Mucosa of stomach (tissue), 1 donor: ENCODE measurements around the gene ZNF491.

ENCODE experiments used
- H3K27me3 ChIP-seq: one replicate; pipeline ENCODE4 v1.7.0; 2013; ENCODE audit warnings: mild to moderate bottlenecking, low read length; ENCODE audit not compliant: control insufficient read depth, insufficient read depth
- H3K36me3 ChIP-seq: one replicate; pipeline ENCODE4 v1.7.0; 2013; ENCODE audit warnings: low read length; ENCODE audit not compliant: control insufficient read depth, insufficient read depth
- H3K4me1 ChIP-seq: one replicate; pipeline ENCODE4 v1.7.0; 2013; ENCODE audit warnings: mild to moderate bottlenecking, low read length; ENCODE audit not compliant: control insufficient read depth, insufficient read depth
- H3K4me3 ChIP-seq: one replicate; pipeline ENCODE4 v1.7.0; 2013; ENCODE audit warnings: low read length
- H3K9ac ChIP-seq: one replicate; pipeline ENCODE4 v1.7.0; 2013; ENCODE audit warnings: mild to moderate bottlenecking, low read length, moderate library complexity
- H3K9me3 ChIP-seq: one replicate; pipeline ENCODE4 v1.7.0; 2013; ENCODE audit warnings: mild to moderate bottlenecking, low read length, moderate library complexity; ENCODE audit not compliant: control insufficient read depth
- donor health status: Pancreatic carcinoma.

ZNF491 gene

DNA sequence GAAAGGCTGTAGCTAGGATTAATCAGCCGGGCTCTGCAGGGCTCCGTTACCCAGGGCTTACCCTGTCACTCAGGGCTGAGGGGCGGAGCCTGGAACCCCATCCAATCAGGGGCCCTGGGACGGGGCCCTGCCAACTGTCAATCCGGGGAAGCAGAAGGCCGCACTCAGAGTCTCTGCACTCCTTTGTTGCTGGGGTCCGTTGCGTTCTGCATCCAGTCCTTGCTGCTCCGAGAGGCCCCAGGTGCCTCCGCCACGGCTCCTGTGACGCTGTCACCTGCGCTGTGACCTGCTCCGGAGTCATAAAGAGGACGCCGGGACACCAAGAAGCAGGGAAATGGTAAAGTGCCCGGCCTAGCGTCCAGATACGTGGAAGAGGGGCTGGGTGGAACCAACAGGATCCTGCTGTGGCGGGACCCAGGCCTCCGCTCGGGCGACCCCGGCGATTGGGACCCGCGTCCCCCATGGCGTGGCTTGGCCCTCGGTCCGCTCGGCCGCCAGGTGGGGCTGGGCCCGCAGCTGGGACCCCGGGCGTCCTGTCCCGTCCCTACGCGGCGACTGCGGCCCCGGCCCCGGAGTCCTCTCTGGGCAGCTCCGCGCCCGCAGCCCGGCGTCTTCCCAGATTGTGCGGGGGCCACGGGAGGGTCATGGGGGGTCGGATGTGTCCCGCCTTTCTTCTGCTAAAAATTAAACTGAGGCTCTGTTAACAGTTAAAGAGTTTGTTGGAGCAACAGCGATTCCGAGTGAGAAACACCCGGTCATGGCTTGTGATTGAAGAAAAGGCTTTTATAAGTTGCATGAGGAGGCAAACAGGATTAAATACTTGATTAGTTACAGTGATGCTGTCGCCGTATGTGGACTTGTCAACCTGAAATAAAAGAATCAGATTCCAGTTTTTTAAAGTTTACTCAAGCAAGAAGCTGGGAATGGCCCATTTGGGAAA is at the start of gene ZNF491:
TSS of gene ZNF491 (plus strand) at position 133 of the 940 bp plus-strand sequence. CDS start 7,431 bp downstream, outside the sequence.
- Histone ChIP-seq H3K9me3 (no peaks in the 10 kb centered on the region), H3K36me3 (no peaks in the 10 kb centered on the region), H3K27me3 (no peaks in the 10 kb centered on the region), H3K9ac (peak within 1 kb of the TSS; percentile 73), H3K4me1 (peaks cover 8% of the 10 kb centered on the region), H3K4me3 (peak within 1 kb of the TSS; percentile 72)

DNA sequence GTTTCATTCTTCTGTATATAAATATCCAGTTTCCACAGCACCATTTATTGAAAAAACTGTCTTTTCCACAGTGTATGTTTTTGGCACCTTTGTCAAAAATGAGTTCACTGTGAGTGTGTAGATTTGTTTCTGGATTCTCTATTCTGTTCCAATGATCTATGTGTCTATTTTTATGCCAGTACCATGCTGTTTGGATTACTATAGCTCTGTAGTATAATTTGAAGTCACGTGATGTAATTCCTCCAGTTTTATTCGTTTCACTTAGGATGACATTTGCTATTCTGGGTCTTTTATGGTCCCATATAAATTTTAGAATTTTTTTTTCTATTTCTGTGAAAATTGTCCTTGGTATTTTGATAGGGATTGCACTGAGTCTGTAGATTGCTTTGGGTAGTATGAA is 48.6 kb upstream of the ZNF491 start:
- no peak overlapping the region for H3K4me3 ChIP-seq
- no peaks in the 10 kb centered on the region for H3K27me3 ChIP-seq
- no peaks in the 10 kb centered on the region for H3K4me1 ChIP-seq
- no peaks in the 10 kb centered on the region for H3K9me3 ChIP-seq
- no peaks in the 10 kb centered on the region for H3K36me3 ChIP-seq
- no peak overlapping the region for H3K9ac ChIP-seq

DNA sequence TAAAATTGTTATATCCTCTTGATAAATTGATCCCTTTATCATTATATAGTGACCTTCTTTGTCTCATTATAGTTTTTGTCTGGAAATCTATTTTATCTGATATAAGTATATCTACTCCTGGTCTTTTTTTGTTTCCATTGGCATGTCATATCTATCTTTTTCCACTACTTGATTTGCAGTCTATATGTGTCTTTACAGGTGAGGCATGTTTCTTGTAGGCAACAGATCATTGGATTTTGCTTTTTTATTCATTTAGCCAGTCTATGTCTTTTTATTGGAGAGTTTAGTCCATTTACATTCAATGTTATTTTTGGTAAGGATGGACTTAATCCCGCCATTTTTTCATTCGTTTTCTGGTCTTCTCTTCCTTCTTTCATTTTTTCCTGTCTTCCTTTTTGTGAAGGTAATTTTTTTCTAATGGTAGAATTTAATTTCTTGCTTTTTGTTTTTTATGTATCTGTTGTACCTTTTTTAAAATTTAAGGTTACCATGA is 46.0 kb upstream of the ZNF491 start:
- H3K4me1 ChIP-seq: no peaks in the 10 kb centered on the region
- H3K9ac ChIP-seq: no peak overlapping the region
- no peaks in the 10 kb centered on the region for H3K9me3 ChIP-seq
- no peaks in the 10 kb centered on the region for H3K36me3 ChIP-seq
- no peak overlapping the region for H3K4me3 ChIP-seq
- H3K27me3 ChIP-seq: no peaks in the 10 kb centered on the region

DNA sequence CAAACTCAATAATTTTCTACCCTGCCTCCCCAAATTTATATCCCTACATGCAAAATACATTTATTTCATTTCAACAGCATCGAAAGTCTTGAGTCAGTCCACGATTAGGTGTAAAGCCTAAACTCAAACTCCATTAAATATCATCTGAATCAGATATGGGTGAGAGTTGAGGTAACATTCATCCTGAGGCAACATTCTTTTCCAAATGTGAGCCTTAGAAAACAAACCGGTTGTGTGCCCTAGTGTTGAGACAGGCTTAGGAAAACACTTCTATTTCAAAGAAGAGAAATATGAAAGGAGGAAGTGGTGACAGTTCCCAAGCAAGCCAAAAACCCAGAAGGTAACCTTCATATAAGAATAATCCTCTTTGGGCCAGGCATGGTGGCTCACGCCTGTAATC is 43.7 kb upstream of the ZNF491 start:
- no peaks in the 10 kb centered on the region for H3K36me3 ChIP-seq
- H3K4me1 ChIP-seq: no peaks in the 10 kb centered on the region
- H3K27me3 ChIP-seq: no peaks in the 10 kb centered on the region
- no peak overlapping the region for H3K9ac ChIP-seq
- no peak overlapping the region for H3K4me3 ChIP-seq
- no peaks in the 10 kb centered on the region for H3K9me3 ChIP-seq

DNA sequence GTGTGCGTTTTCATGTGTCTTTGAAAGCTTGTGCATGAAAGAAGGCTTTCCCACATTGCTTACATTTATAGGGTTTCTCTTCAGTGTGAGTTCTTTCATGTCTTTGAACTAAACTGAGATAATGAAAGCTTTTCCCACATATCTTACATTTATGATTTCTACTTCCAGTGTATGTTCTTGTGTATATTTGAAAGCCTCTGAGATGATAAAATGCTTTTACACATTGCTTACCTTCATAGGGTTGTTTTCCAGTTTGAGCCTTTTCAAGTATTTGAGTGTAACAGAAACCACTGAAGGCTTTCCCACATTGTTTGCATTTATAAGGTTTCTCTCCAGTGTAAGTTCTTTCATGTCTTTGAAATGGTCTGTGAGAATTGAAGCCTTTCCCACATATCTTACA is 41.4 kb upstream of the ZNF491 start:
- Histone ChIP-seq H3K36me3 (no peaks in the 10 kb centered on the region), H3K4me1 (no peaks in the 10 kb centered on the region), H3K4me3 (no peak overlapping the region), H3K27me3 (no peaks in the 10 kb centered on the region), H3K9ac (no peak overlapping the region), H3K9me3 (no peaks in the 10 kb centered on the region)

DNA sequence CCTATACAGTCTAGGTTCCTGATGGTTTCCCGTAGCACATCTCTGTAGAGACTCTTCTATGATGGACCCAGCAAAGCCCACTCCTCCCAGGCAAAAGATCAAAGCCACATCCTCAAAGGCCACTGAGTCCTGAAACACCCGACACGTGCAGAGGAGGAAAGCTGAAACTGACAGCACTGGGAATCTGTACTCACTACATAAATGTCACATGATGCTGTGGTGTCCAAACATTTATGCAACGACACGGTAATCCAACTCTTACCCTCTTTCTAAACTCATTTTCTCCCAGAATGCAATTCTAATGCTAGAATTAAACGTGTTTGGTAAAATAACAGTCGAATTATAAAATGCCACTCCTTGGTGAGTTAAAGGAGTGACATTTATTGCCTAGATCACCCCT is 38.5 kb upstream of the ZNF491 start:
- Histone ChIP-seq H3K4me3 (no peak overlapping the region), H3K36me3 (no peaks in the 10 kb centered on the region), H3K4me1 (no peaks in the 10 kb centered on the region), H3K9ac (no peak overlapping the region), H3K9me3 (no peaks in the 10 kb centered on the region), H3K27me3 (no peaks in the 10 kb centered on the region)

DNA sequence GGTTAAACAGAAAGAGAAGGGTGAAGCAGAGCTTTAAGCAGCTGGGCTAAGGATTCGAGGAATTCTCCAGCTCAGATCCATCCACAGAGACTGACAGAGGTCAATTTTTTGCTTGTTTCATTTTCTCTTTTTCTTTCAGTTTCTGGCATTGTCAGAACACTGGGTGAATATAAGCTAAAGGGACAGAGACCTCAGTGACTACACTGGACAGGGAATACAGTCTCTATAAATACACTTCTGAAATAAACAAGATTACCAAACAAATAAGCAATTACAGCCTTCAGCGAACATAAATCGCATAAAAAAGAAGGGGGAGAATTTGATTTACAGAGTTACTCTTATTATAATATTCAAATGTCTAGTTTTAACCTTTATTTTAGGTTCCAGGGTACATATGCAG is 35.2 kb upstream of the ZNF491 start:
- H3K36me3 ChIP-seq: no peaks in the 10 kb centered on the region
- no peak overlapping the region for H3K9ac ChIP-seq
- no peaks in the 10 kb centered on the region for H3K27me3 ChIP-seq
- no peaks in the 10 kb centered on the region for H3K9me3 ChIP-seq
- no peak overlapping the region for H3K4me3 ChIP-seq
- peaks cover 5% of the 10 kb centered on the region for H3K4me1 ChIP-seq

DNA sequence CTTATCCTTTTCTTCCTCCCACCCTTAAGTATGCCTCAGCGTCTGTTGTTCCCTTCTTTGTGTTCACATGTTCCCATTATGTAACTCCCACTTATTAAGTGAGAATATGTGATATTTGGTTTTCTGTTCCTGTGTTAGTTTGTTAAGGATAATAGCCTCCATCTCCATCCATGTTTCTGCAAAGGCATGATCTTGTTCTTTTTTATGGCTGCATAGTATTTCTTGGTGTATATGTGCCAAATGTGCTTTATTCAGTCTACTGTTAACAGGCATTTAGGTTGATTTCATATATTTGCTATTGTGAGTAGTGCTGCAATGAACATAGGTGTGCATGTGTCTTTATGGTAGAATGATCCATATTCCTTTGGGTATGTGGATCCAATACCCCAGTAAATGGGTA is 34.7 kb upstream of the ZNF491 start:
- Histone ChIP-seq H3K4me1 (peaks cover 6% of the 10 kb centered on the region), H3K9ac (no peak overlapping the region), H3K4me3 (no peak overlapping the region), H3K9me3 (no peaks in the 10 kb centered on the region), H3K27me3 (no peaks in the 10 kb centered on the region), H3K36me3 (no peaks in the 10 kb centered on the region)

DNA sequence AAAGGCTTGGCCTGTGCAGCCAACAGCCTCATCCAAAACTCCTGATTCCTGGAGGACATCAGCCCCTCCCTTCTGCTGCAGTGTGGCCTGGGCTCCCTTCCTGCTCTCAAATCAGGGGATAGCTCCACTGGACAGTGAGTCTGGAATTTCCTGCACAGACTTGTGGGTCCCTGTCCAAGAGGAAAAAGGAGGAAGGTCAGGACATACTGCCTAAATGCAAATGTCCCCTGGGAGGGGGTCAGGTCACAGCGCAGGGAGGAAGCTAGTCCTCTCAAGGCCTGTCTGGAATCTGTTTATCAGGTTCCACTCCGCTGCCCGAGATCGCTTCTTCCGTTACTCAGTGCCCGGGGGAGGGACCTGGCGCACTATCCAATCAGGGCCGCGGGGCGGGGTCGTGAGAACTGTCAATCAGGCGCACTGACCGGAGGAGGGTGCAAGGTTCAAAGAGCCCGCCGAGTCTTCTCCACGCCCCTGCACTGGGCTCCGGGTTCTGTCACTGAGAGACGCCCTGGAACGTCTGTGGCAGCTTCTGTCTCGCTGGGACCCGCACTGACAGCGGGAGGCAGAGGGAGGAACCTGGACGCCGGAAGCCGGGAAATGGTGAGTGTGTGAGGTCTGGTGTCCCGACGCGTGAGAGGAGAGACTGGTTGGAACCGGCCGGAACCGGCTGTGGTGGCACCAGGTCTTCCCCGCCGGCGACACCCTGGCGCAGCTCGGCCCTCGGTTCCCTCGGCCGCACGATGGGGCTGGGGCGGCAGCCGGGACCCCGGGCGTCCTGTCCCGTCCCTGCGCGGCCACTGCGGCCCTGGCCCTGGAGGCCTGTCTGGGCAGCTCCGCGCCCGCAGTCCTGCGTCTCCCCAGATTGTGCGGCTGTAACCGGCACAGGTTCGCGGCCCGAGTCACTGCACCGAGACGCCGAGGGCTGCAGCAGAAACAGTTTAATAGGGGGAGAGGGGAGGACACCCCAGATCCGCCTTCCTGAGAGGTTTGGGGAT is 31.4 kb upstream of the ZNF491 start, which contains the start of gene ZNF441:
TSS of gene ZNF441 (plus strand) at position 404 of the 995 bp plus-strand sequence. CDS start at position 598, 194 bp downstream.
- H3K36me3 ChIP-seq: no peaks in the 10 kb centered on the region
- no peaks in the 10 kb centered on the region for H3K27me3 ChIP-seq
- peak within 1 kb of the TSS; percentile 93 for H3K9ac ChIP-seq
- peaks cover 9% of the 10 kb centered on the region for H3K4me1 ChIP-seq
- H3K9me3 ChIP-seq: no peaks in the 10 kb centered on the region
- peak within 1 kb of the TSS; percentile 82 for H3K4me3 ChIP-seq

DNA sequence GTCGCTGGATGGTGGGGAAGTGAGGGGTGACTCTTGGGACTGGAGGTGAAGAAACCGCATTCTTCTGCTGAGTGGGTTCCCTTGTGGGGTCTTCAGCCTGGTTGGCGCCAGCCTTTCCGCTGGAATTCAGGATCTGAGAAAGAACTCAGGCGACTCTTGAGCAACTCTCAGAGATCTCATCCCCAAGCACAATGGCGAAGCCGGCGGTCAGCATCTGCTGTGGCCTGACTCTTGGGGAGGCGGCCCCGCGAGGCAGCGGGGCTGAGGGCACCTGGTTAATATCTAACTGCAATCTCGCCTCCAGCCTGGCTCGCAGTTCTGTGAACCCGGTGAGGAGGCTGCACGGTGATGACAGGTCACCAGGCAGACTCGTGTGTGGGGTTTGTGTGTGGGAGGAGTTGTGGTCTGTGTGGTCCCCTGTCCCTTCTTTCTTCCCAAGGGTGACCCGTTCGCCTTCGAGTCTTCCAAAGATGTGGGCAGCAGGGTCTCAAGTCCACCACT is 30.6 kb upstream of the ZNF491 start:
- Histone ChIP-seq H3K9ac (peak overlapping the region; percentile 93), H3K9me3 (no peaks in the 10 kb centered on the region), H3K4me1 (peaks cover 9% of the 10 kb centered on the region), H3K27me3 (no peaks in the 10 kb centered on the region), H3K4me3 (peak overlapping the region; percentile 82), H3K36me3 (no peaks in the 10 kb centered on the region)

DNA sequence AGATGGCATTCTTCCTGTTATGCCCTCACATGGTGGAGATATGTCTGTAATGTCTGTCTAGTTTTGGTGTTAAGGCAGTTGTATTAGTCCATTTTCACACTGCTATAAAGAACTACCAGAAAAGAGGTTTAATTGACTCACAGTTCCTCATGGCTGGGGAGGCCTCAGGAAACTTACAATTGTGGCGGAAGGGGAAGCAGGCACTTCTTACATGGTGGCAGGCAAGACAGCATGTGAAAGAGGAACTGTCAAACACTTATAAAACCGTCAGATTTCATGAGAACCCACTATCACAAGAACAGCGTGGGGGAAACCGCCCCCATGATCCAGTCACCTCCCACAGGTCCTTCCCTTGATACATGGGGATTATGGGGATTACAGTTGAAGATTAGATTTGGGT is 28.3 kb upstream of the ZNF491 start:
- Histone ChIP-seq H3K36me3 (no peaks in the 10 kb centered on the region), H3K27me3 (no peaks in the 10 kb centered on the region), H3K9ac (no peak overlapping the region), H3K4me3 (no peak overlapping the region), H3K4me1 (peaks cover 9% of the 10 kb centered on the region), H3K9me3 (no peaks in the 10 kb centered on the region)
